Gastroesophageal sphincter (tissue), 3 donors: ENCODE data around the gene AK6.

Source experiments
- EP300 ChIP-seq: sonication (generic); formaldehyde crosslinking; IDR thresholded peaks from one replicate; pipeline ENCODE4 v1.6.1; 2017; ENCODE audit warnings: antibody characterized with exemption, mild to moderate bottlenecking
- POLR2A ChIP-seq, 2 donors: fragments of 450-650 bp; IDR thresholded peaks; one replicate each; pipeline ENCODE4 v1.6.1; 2017; ENCODE audit warnings: antibody characterized with exemption in 2 of 2, mild to moderate bottlenecking in 2 of 2, moderate library complexity in 1 of 2
- TF ChIP-seq, protein P1 (sequence below), 4 experiments: fragments of 200-600 bp in 2 of 4; fragments of 450-650 bp in 2 of 4; sonication (generic) in 1 of 4; IDR thresholded peaks; one replicate each; pipeline ENCODE4 v1.5.1; 2017 to 2019; ENCODE audit warnings: antibody characterized with exemption in 4 of 4, mild to moderate bottlenecking in 2 of 4, moderate library complexity in 2 of 4

DNA sequence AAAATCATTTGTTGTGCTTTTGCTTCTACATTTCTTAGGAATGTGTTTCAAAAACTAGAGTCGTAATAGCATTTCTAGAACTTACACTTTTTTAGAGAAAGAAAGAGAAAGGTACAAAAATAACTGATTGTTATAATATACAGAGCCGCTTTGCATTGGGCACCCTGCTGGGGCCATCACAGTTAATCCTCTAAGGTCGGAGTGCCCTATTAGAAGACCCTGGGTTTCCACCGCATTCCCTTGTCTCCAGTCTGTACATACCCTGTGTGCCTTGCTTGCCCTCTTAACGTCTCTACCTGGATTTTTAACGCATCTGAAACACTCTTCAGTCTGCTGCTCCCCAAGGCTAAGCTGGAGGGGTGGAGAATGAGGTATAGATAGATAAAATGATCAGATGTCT, 46.9 kb upstream of the AK6 start:
- TF ChIP-seq, protein P1, sequence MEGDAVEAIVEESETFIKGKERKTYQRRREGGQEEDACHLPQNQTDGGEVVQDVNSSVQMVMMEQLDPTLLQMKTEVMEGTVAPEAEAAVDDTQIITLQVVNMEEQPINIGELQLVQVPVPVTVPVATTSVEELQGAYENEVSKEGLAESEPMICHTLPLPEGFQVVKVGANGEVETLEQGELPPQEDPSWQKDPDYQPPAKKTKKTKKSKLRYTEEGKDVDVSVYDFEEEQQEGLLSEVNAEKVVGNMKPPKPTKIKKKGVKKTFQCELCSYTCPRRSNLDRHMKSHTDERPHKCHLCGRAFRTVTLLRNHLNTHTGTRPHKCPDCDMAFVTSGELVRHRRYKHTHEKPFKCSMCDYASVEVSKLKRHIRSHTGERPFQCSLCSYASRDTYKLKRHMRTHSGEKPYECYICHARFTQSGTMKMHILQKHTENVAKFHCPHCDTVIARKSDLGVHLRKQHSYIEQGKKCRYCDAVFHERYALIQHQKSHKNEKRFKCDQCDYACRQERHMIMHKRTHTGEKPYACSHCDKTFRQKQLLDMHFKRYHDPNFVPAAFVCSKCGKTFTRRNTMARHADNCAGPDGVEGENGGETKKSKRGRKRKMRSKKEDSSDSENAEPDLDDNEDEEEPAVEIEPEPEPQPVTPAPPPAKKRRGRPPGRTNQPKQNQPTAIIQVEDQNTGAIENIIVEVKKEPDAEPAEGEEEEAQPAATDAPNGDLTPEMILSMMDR (IDR thresholded peaks at IDR 0.05), result no peak
- TF ChIP-seq POLR2A (IDR thresholded peaks at IDR 0.05), result no peak
- no peak for TF ChIP-seq EP300
